Neuronal stem cell (in vitro differentiated cells): ENCODE results near the gene CDH12.
A peak's percentile ranks its signal among the peaks of the same experiment; 100 is the strongest.

Experiments
- DNase-seq: peaks from one replicate; pipeline ENCODE4 v3.0.0-alpha.2; 2013; ENCODE audit warnings: low spot score
- H2AFZ ChIP-seq: one replicate; pipeline ENCODE4 v1.6.1; 2013; ENCODE audit warnings: mild to moderate bottlenecking, low read length, inconsistent platforms
- H2AK5ac ChIP-seq: 2 replicates; pipeline ENCODE4 v1.6.1; 2013; ENCODE audit warnings: low read depth, mild to moderate bottlenecking, inconsistent platforms, low read length, moderate library complexity, mixed read lengths
- H2BK120ac ChIP-seq: 2 replicates; pipeline ENCODE4 v1.6.1; 2013; ENCODE audit warnings: low read depth, mild to moderate bottlenecking, inconsistent platforms, low read length, moderate library complexity, mixed read lengths
- H2BK12ac ChIP-seq: one replicate; pipeline ENCODE4 v1.6.1; 2013; ENCODE audit warnings: low read length, inconsistent platforms
- H2BK15ac ChIP-seq: 2 replicates; pipeline ENCODE4 v1.6.1; 2013; ENCODE audit warnings: mild to moderate bottlenecking, low read length, inconsistent platforms, mixed read lengths
- H2BK5ac ChIP-seq: one replicate; pipeline ENCODE4 v1.6.1; 2013; ENCODE audit warnings: inconsistent platforms, mild to moderate bottlenecking, low read length, moderate library complexity
- H3K14ac ChIP-seq: one replicate; pipeline ENCODE4 v1.6.1; 2013; ENCODE audit warnings: low read length, inconsistent platforms
- H3K18ac ChIP-seq: 2 replicates; pipeline ENCODE4 v1.6.1; 2013; ENCODE audit warnings: low read length, inconsistent platforms
- H3K23ac ChIP-seq: 2 replicates; pipeline ENCODE4 v1.6.1; 2013; ENCODE audit warnings: low read depth, mild to moderate bottlenecking, mixed read lengths, low read length, inconsistent platforms; ENCODE audit not compliant: poor library complexity
- H3K27ac ChIP-seq: replicated peaks from 3 replicates; pipeline ENCODE4 v1.5.1; 2013; ENCODE audit warnings: low read length, inconsistent platforms
- H3K27me3 ChIP-seq, 3 experiments: 2 replicates each; pipeline ENCODE4 v1.6.1; 2013; ENCODE audit warnings: low read length in 3 of 3, mild to moderate bottlenecking in 2 of 3, inconsistent platforms in 1 of 3, low read depth in 1 of 3, mixed read lengths in 1 of 3, moderate library complexity in 1 of 3; ENCODE audit not compliant: control insufficient read depth in 3 of 3, insufficient read depth in 3 of 3
- H3K36me3 ChIP-seq, 2 donors: replicated peaks in 1 of 2; 2 replicates each; pipeline ENCODE4 v1.6.1; 2013; ENCODE audit warnings: low read length in 2 of 2; ENCODE audit not compliant: control insufficient read depth in 2 of 2, insufficient read depth in 2 of 2
- H3K4ac ChIP-seq: 2 replicates; pipeline ENCODE4 v1.6.1; 2013; ENCODE audit warnings: inconsistent platforms, mild to moderate bottlenecking, low read length, moderate library complexity
- H3K4me1 ChIP-seq, 2 donors: 1 replicate in 1 of 2; 2 replicates in 1 of 2; pipeline ENCODE4 v1.6.1; 2013; ENCODE audit warnings: low read length in 2 of 2, low read depth in 1 of 2; ENCODE audit not compliant: control insufficient read depth in 2 of 2, insufficient read depth in 1 of 2
- H3K4me2 ChIP-seq: one replicate; pipeline ENCODE4 v1.6.1; 2013; ENCODE audit warnings: mild to moderate bottlenecking, low read length, inconsistent platforms; ENCODE audit not compliant: insufficient read depth, poor library complexity, severe bottlenecking
- H3K4me3 ChIP-seq, 2 donors: 2 replicates each; pipeline ENCODE4 v1.5.1; 2013; ENCODE audit warnings: low read length in 2 of 2, mild to moderate bottlenecking in 2 of 2, inconsistent platforms in 1 of 2, moderate library complexity in 1 of 2
- H3K79me1 ChIP-seq: one replicate; pipeline ENCODE4 v1.6.1; 2013; ENCODE audit warnings: low read depth, mild to moderate bottlenecking, inconsistent platforms, low read length, moderate library complexity
- H3K9ac ChIP-seq: one replicate; pipeline ENCODE4 v1.6.1; 2013; ENCODE audit warnings: mild to moderate bottlenecking, low read depth, low read length, inconsistent platforms; ENCODE audit not compliant: poor library complexity
- H3K9me3 ChIP-seq, 2 donors: replicated peaks in 1 of 2; 2 replicates each; pipeline versions ENCODE3 to v1.6.1; 2013; ENCODE audit warnings: low read length in 2 of 2, mild to moderate bottlenecking in 2 of 2, inconsistent platforms in 1 of 2, low read depth in 1 of 2, mixed read lengths in 1 of 2, moderate library complexity in 1 of 2; ENCODE audit not compliant: control insufficient read depth in 2 of 2, insufficient read depth in 1 of 2
- H4K8ac ChIP-seq: one replicate; pipeline ENCODE4 v1.6.1; 2013; ENCODE audit warnings: low read depth, mild to moderate bottlenecking, inconsistent platforms, low read length, moderate library complexity
- H4K91ac ChIP-seq: one replicate; pipeline ENCODE4 v1.6.1; 2013; ENCODE audit warnings: low read length, low read depth, mild to moderate bottlenecking, inconsistent platforms; ENCODE audit not compliant: poor library complexity
- WGBS, 2 donors: extraction: QIAGEN DNeasy Blood & Tissue Kit; methylation state at CpG; one replicate each; pipeline ENCODE4 v1.1.7; 2013; ENCODE audit warnings: missing lambda C conversion rate in 2 of 2, mixed read lengths in 1 of 2; ENCODE audit not compliant: insufficient read length in 2 of 2, insufficient replicate concordance in 1 of 2; ENCODE audit errors: extremely low coverage in 2 of 2; 5-methylcytosine and 5-hydroxymethylcytosine counted together

CDH12 gene

GRCh38 chr5:22102823-22103359, 750.3 kb downstream of the CDH12 start:
- H3K9ac ChIP-seq: no peak overlapping the region
- no peak overlapping the region for H3K23ac ChIP-seq
- H2AK5ac ChIP-seq: no peak overlapping the region
- H3K27ac ChIP-seq: no peak overlapping the region
- no peaks in the 10 kb centered on the region for H3K36me3 ChIP-seq
- H2BK120ac ChIP-seq: no peak overlapping the region
- H4K91ac ChIP-seq: no peak overlapping the region
- no CpG with 5 or more reads among the region's 5 CpGs for WGBS, 2 donors
- no peak overlapping the region for H3K14ac ChIP-seq
- no peaks in the 10 kb centered on the region for H3K9me3 ChIP-seq
- H2BK12ac ChIP-seq: no peak overlapping the region
- H2BK15ac ChIP-seq: no peak overlapping the region
- H4K8ac ChIP-seq: no peak overlapping the region
- H3K79me1 ChIP-seq: no peaks in the 10 kb centered on the region
- no peak overlapping the region for H3K4ac ChIP-seq
- no peak overlapping the region for H2AFZ ChIP-seq
- H3K27me3 ChIP-seq: no peaks in the 10 kb centered on the region
- no peak overlapping the region for H3K4me2 ChIP-seq
- H3K4me3 ChIP-seq: no peak overlapping the region
- no peak overlapping the region for H2BK5ac ChIP-seq
- peak overlapping the region; percentile 57 for H3K18ac ChIP-seq
- DNase-seq: no peak
- no peaks in the 10 kb centered on the region for H3K4me1 ChIP-seq

GRCh38 chr5:22088517-22088916, 764.6 kb downstream of the CDH12 start:
- no peak overlapping the region for H2BK15ac ChIP-seq
- H2BK120ac ChIP-seq: no peak overlapping the region
- no peak overlapping the region for H3K4me3 ChIP-seq
- H3K23ac ChIP-seq: no peak overlapping the region
- H3K18ac ChIP-seq: no peak overlapping the region
- no peak overlapping the region for H4K8ac ChIP-seq
- DNase-seq: no peak
- no CpG with 5 or more reads among the region's 2 CpGs for WGBS, 2 donors
- H3K79me1 ChIP-seq: no peaks in the 10 kb centered on the region
- no peaks in the 10 kb centered on the region for H3K27me3 ChIP-seq
- H3K9me3 ChIP-seq: no peaks in the 10 kb centered on the region
- H2AFZ ChIP-seq: no peak overlapping the region
- no peak overlapping the region for H3K9ac ChIP-seq
- no peak overlapping the region for H2AK5ac ChIP-seq
- no peak overlapping the region for H2BK5ac ChIP-seq
- H4K91ac ChIP-seq: no peak overlapping the region
- H3K4me2 ChIP-seq: no peak overlapping the region
- H3K14ac ChIP-seq: no peak overlapping the region
- H3K4me1 ChIP-seq: no peaks in the 10 kb centered on the region
- no peak overlapping the region for H3K27ac ChIP-seq
- H2BK12ac ChIP-seq: no peak overlapping the region
- no peaks in the 10 kb centered on the region for H3K36me3 ChIP-seq
- no peak overlapping the region for H3K4ac ChIP-seq

- no peak for DNase-seq
- H3K9ac ChIP-seq: no peak overlapping the region
Measured at GRCh38 chr5:22079566-22079965, 773.6 kb downstream of the CDH12 start.

GRCh38 chr5:22079002-22079401, 774.1 kb downstream of the CDH12 start:
- no peak overlapping the region for H4K91ac ChIP-seq
- no peak overlapping the region for H2BK15ac ChIP-seq
- H3K9ac ChIP-seq: no peak overlapping the region
- H3K4me1 ChIP-seq: no peaks in the 10 kb centered on the region
- no peak overlapping the region for H3K18ac ChIP-seq
- H2BK5ac ChIP-seq: no peak overlapping the region
- no peak overlapping the region for H3K14ac ChIP-seq
- no peak overlapping the region for H3K4me2 ChIP-seq
- H4K8ac ChIP-seq: no peak overlapping the region
- no peak for DNase-seq
- no peak overlapping the region for H2BK12ac ChIP-seq
- no peak overlapping the region for H2BK120ac ChIP-seq
- no peak overlapping the region for H2AK5ac ChIP-seq
- H3K27me3 ChIP-seq: no peaks in the 10 kb centered on the region
- no peaks in the 10 kb centered on the region for H3K79me1 ChIP-seq
- H3K27ac ChIP-seq: no peak overlapping the region
- H3K4ac ChIP-seq: no peak overlapping the region
- no peaks in the 10 kb centered on the region for H3K9me3 ChIP-seq
- no peak overlapping the region for H3K23ac ChIP-seq
- no peak overlapping the region for H2AFZ ChIP-seq
- no peak overlapping the region for H3K4me3 ChIP-seq
- no peaks in the 10 kb centered on the region for H3K36me3 ChIP-seq

More at GRCh38 chr5:22079566-22079965, 773.6 kb downstream of the CDH12 start:
- Histone ChIP-seq H2BK5ac (no peak overlapping the region), H3K23ac (no peak overlapping the region), H3K79me1 (no peaks in the 10 kb centered on the region), H3K27ac (no peak overlapping the region), H3K9me3 (no peaks in the 10 kb centered on the region), H3K4me2 (no peak overlapping the region), H3K14ac (no peak overlapping the region), H2AK5ac (no peak overlapping the region), H3K4me1 (no peaks in the 10 kb centered on the region), H2AFZ (no peak overlapping the region), H2BK12ac (no peak overlapping the region), H3K4me3 (no peak overlapping the region), H2BK15ac (no peak overlapping the region), H3K27me3 (no peaks in the 10 kb centered on the region), H3K4ac (no peak overlapping the region), H2BK120ac (no peak overlapping the region), H4K8ac (no peak overlapping the region), H3K36me3 (no peaks in the 10 kb centered on the region), H3K18ac (no peak overlapping the region), H4K91ac (no peak overlapping the region)
- no CpG with 5 or more reads among the region's 3 CpGs for WGBS, 2 donors
